GM18868 (cell line): ENCODE data around the gene MCRIP1.

ENCODE experiments used
- ATAC-seq: cut with Tn5 transposase; IDR thresholded peaks from one replicate; pipeline ENCODE4 v1.9.1; 2021; ENCODE audit warnings: mild to moderate bottlenecking, moderate library complexity; ENCODE audit not compliant: unreplicated experiment

Gene MCRIP1

DNA sequence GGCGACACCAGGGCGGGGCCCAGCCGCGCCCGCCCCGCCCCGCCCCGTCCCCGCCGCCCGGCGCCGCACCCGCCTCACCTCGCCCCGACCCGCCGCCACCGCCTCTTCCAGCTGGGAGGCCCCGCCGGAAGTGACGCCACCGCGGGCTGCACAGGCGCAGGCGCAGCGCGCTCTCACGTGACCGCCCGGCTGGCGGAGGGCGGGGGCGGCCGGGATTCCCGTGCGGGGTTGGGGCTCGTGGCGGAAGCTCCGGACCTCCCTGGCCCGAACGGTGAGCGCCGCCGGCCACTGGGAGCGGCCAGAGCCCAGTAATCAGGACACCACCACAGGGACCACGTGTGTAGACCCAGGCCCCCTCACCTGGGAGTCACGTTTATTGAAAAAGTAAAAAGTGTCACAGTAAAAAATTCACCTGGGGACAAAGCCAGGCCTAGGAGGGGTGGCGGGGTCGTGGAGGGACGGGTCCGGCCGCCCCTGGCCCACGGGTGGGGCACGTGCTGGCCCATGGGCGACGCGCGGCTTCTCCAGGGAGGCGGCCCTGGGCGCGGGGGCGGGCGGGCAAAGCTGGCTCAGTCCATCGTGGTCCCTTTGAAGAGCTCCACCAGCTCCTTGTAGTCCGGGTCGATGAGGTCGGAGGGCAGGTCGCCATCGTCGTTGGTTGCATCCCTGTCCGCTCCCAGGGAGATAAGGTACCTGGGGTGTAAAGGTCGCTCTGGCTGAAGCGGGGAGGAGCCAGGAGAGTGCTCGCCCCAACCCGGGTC is at the start of gene MCRIP1:
Gene MCRIP1 (minus strand): TSS at position 132 of the 761 bp plus-strand sequence. CDS start 8,785 bp downstream, outside the sequence.
- ATAC-seq: peak; percentile 76

- no peak for ATAC-seq
Observed at GRCh38 chr17:81879121-81879520, 46.0 kb upstream of the MCRIP1 start.

DNA sequence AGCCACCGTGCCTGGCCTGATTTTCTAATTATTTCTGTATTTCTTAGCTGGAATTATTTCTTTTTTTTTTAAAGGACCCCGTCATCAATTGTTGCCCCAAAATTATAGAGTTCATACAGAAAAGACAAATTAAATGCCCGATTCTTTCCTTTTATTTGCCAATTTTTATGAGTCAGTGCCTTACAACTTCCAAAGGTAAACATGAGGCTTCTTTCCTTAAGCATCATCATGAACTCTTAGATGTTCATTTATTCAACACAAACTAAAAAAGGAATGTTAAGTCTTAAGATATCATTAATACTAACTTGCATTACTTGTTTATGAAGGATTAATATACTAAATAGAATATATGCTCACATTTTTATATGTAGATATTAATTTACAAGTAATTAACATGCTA is 45.2 kb upstream of the MCRIP1 start:
- ATAC-seq: no peak

GRCh38 chr17:81877569-81877968 is 44.5 kb upstream of the MCRIP1 start:
- ATAC-seq: no peak

GRCh38 chr17:81871387-81872230 is 38.5 kb upstream of the MCRIP1 start:
- peak; percentile 51 for ATAC-seq

GRCh38 chr17:81870981-81871386 is 37.9 kb upstream of the MCRIP1 start, which contains the start of gene ARHGDIA:
ARHGDIA (minus strand) TSS chr17:81871337; CDS start chr17:81869930, 1,407 bp downstream.
- peak; percentile 6 for ATAC-seq

GRCh38 chr17:81870131-81870980 is 37.3 kb upstream of the MCRIP1 start:
- no peak for ATAC-seq

GRCh38 chr17:81869221-81870130 is 36.4 kb upstream of the MCRIP1 start:
- ATAC-seq: no peak

DNA sequence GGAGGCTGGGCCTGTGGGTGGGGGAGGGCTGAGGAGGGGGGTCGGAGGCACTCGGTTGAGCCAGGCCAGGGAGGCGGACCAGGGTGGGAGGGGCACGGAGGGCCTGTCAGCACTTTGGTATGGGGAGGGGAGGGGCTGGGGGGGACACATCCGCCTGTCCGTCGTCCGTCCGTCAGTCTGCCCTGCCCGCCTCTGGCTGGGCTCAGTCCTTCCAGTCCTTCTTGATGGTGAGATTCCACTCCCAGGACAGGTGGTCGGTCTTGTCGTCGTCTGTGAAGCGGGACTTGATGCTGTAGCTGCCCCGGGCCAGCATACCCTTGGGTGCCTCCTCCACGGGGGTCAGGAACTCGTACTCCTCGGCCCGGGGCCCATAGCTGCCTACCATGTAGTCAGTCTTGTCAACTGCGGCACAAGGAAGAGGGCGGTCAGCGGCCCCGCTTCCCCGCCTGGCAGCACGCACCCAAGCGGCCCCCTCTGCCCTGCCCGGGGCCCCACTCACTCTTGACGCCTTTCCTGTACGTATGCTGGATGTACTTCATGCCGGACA is 35.7 kb upstream of the MCRIP1 start:
- ATAC-seq: no peak

DNA sequence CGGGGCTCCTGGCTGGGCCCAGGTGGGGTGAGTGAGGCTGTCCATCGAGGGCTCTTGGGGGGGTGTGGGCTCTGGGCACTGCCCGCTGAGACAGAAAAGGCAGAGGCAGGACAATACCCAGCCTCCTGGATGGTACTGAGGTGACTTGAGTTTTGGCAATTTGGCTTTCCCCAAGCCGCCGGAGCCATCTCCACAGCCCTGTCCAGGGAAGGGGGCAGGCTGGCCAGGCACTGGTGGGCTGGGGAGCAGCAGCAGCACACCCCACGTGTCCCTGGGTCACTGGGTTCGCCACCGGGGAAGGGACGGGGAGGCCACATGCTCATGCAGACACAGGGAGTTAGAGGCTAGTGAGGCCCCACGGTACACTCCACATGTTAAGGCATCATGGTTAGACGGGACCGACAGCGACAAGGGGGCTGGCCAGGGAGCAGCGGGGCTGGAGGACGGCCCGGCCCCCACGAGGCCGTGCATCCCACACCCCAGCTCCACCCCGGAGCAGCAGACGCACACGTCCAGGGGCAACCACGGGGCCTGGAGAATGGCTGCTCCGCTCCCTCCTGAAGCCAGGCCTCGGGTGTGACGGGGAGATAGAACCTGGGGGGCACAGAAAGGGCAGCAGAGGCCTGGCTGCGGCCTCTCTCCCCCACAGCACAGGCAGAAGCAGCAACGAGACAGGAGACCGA is 35.0 kb upstream of the MCRIP1 start:
- ATAC-seq: no peak

- no peak for ATAC-seq
Observed at GRCh38 chr17:81867170-81867990, 34.3 kb upstream of the MCRIP1 start.

- no peak for ATAC-seq
Observed at GRCh38 chr17:81866440-81867169, 33.5 kb upstream of the MCRIP1 start.

- no peak for ATAC-seq
Observed at GRCh38 chr17:81865733-81866439, 32.8 kb upstream of the MCRIP1 start.

DNA sequence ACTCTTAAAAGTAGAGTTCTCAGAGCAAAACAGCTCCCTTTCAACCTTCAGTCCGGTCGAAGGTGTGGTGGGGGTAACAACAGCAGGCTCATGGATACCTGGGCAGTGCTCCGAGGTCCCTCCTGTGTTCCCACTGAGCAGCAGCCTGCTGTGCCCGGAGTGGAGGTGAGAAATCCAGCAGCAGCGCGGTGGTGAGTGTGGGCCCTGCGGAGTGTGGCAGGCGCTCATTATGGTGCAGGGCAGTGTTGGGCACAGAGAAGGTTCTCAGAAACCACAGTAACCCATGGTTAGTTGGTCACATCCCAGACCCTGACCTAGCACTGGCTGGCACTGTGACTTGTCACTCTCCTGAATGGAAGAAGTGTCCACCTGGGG is 32.3 kb upstream of the MCRIP1 start:
- no peak for ATAC-seq

DNA sequence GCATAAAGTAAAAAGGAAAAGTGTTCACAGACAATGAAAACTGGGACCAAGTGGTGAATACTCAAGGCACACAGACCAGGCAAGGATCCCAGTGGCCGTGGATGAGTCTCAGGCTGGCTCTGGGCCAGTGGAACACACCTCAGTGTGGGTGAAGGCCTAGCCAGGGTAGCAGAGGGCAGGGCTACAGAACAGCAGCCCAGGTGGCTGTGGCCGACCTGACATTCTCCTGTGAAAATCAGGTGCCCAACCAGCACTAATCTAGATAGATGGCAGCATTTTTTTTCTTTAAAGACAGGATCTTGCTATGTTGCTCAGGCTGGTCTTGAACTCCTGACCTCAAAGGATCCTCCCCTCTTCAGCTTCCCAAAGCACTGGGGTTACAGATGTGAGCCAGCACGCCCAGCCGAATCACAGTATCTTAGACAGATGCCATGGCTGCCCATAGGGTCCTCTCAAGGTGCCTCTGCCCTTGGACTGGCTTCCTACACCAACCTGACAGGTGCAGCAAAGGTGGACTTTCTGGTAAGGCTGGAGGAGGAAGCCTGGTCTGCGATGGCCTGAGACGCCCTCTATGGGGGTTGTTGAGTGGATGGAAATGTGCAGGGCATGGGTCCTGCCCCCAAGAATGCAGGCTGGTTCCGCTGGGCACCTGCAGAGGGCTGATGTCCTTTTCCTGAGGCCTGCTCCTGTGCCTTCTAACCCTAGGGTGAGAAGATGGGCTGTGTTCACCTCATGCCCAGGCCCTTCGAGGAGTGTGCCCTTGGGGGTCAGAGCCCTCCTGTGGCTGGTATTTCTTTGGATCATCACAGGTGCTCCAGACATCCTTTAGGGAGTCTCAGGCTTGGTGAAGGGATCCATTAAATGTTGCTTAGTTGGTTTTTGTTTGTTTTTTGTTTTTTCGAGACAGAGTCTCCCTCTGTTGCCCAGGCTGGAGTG is 31.0 kb upstream of the MCRIP1 start:
- ATAC-seq: no peak

DNA sequence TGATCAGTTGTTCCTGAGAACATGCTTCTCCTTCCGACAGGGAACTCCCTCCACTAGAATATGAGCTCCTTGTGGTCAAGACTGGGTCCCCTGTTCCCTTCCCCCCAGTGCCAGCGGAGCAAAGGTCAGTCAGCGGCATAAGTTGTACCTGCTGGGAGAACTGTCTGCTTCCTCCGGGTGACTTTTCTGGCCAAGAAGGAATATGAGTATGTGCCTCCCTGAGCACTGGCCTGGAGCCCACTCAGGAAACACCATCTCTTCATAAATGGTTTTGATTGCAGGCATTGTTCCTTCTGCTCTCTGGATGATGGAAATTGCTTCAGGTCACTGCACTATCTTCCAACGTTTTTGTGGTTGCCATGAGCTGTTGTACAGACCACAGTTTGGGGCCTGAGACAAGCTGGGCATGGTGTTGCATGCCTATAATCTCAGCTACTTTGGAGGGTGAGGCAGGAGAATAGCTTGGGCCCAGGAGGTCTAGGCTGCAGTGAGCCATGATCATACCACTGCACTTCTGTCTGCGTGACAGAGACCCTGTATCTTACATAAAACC is 30.1 kb upstream of the MCRIP1 start:
- ATAC-seq: no peak
